Measurements from ENCODE around the gene PHACTR1.

Gene PHACTR1

GRCh38 chr6:13186861-13187260, 470.3 kb downstream of the PHACTR1 start:
- DNase-seq (ENCODE audit: low read depth in 1 of 2, low spot score in 1 of 2), result no peak

- no peak for DNase-seq (ENCODE audit: low read depth in 1 of 2, low spot score in 1 of 2)
Measured at GRCh38 chr6:13187692-13188091, 471.1 kb downstream of the PHACTR1 start.

DNA sequence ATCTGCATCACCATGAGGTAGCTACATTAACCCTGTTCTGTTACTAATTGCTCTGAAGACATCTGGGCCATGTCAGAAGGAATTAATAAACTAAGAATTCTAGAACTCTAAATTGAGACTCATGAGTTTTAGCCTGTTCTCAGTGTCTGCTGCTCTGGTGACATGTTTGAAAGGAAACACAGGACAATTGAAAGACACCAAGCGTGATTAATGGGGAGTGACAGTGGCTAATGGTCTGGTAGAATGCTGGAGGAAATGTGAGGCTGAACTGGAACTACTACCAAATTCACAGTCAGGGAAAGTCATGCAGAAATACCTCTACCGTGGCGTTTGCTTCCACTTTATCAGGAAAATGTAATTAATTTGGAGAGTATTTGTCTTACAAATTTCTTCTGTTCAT, 471.7 kb downstream of the PHACTR1 start:
- DNase-seq (ENCODE audit: low read depth in 1 of 2, low spot score in 1 of 2), result no peak

GRCh38 chr6:13189710-13190109, 473.1 kb downstream of the PHACTR1 start:
- DNase-seq (ENCODE audit: low read depth in 1 of 2, low spot score in 1 of 2), result no peak

DNA sequence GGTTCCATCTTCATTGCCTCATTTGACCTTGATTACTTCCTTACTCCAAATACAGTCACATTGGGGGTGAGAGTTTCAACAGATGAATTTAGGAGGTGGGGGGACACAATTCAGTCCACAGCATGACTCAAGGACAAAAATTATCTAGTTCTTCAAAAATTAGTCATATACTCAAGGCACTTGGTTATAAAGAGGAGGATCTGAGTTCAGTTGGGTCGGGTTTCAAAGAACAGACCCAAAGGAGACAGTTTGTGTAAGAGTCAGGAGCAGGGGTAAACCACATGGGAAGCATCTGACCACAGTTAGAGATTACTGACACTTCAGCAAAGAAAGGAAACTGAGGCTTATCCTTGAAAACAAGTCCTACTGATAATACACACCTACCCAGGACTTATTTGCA, 473.8 kb downstream of the PHACTR1 start:
- DNase-seq (ENCODE audit: low read depth in 1 of 2, low spot score in 1 of 2), result no peak

- no peak for DNase-seq (ENCODE audit: low read depth in 1 of 2, low spot score in 1 of 2)
Measured at GRCh38 chr6:13191461-13191860, 474.9 kb downstream of the PHACTR1 start.

DNA sequence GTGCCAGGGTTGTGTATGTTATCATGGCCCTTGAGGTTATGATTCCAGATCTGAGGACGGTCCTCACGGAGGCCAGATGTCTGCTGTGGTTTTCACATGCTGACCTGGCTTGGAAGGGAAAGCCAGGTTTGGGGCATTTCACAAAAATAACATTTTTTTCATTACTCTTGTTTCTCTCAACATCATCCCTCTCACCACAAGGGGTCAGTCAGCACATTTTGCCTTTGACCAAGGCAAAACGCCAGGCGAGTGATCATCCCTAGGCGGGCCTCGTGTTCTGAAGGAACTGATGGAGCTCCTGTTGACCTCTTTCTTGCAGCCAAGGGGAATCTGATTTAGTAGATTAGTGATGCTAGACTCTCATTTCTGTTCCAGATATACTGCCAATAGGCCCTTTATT, 478.3 kb downstream of the PHACTR1 start:
- no peak for DNase-seq (ENCODE audit: low read depth in 1 of 2, low spot score in 1 of 2)

GRCh38 chr6:13195803-13196202, 479.2 kb downstream of the PHACTR1 start:
- no peak for DNase-seq (ENCODE audit: low read depth in 1 of 2, low spot score in 1 of 2)

DNA sequence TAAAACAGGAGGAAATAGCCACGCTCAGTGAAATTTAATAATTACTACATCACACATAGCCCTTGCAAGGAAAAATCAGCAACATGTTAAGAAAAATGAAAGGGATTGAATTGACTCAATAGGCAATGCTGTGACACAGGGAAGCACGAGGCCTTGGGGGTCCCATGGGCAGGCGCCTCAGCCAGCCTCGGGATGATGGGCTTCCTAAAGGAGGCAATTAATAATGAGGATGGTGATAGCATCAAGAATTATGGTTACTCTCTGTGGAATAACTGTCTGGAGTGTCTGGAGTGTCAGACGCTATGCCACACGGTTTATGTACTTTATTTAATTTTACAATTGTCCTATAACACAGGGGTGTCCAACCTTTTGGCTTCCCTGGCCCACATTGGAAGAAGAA, 481.6 kb downstream of the PHACTR1 start:
- DNase-seq (ENCODE audit: low read depth in 1 of 2, low spot score in 1 of 2), result no peak

- DNase-seq (ENCODE audit: low read depth in 1 of 2, low spot score in 1 of 2), result no peak
Measured at GRCh38 chr6:13201336-13201735, 484.8 kb downstream of the PHACTR1 start.

DNA sequence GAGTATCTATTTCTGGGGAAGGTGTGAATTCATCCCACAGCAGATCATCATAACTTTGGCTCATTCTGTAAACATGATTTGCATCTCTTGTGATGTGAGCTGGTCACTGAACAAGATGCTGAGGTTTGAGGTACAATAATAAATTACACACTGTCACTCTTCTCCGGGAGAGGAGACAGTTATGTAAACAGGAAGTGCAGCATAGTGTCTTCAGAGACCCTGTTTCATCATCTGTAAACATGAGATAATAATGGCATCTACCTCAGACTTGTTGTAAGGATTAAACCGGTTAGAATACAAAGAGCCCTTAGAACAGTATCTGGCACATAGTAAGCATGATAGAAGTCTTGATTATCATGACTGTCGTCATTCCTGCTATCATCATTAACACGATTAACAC, 486.6 kb downstream of the PHACTR1 start:
- no peak for DNase-seq (ENCODE audit: low read depth in 1 of 2, low spot score in 1 of 2)

DNA sequence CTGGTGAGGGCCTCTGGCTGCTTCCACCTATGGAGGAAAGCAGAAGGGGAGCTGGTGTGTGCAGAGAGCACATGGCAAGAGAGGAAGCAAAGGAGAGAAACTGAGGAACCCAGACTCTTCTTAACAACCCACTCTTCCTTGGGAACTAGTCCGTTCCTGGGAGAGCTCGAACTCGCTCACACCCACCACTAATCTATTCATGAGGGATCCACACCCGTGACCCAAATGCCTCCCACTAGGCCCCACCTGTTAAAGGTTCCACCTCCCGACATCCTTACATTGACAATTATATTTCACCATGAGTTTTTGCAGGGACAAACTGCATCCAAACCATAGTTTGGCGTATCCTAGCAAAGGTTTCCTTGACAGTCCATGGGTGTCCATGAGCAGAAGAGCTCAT, 488.5 kb downstream of the PHACTR1 start:
- DNase-seq (ENCODE audit: low read depth in 1 of 2, low spot score in 1 of 2), result no peak

GRCh38 chr6:13212096-13212495, 495.5 kb downstream of the PHACTR1 start:
- no peak for DNase-seq (ENCODE audit: low read depth in 1 of 2, low spot score in 1 of 2)

DNA sequence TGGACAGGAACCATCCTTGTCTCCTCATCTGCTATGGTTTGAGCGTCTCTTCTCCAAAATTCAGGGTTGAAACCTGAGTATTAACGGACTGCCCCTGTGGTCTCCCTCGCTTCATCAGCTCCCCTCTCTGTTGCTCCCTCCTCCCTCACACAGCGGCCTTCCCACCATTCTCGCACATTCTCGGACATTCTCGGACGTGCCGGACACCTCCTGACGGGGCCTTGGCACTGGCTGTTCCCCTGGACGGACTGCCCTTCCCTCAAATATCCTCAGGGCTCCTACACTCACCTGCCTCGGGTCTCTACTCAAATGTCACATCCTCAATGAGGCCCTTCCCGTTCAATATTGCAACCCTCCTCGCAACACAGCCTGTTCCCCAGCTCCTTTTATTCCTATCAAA, 496.0 kb downstream of the PHACTR1 start:
- no peak for DNase-seq (ENCODE audit: low read depth in 1 of 2, low spot score in 1 of 2)

DNA sequence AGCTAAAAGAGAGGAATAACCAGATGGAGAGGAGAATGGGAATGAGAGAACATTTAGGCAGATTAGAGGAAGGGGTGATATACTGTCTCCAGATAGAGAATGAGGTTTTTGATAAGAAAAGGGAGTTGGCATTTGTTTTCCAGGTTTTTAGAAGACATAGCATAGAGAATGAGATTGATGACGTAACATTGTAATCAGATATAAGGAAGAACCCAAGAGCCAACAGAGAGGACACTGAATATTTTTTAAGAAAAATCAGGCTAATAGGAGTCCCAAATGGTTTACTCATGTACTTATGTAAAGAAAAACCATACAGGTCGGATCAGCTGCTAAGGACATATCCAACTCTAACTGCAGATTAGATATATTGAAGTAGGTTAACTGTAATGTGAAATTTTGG, 498.8 kb downstream of the PHACTR1 start:
- no peak for DNase-seq (ENCODE audit: low read depth in 1 of 2, low spot score in 1 of 2)

- no peak for DNase-seq (ENCODE audit: low read depth in 1 of 2, low spot score in 1 of 2)
Measured at GRCh38 chr6:13216236-13217014, 499.9 kb downstream of the PHACTR1 start.

GRCh38 chr6:13217206-13217905, 500.8 kb downstream of the PHACTR1 start:
- DNase-seq (ENCODE audit: low read depth in 1 of 2, low spot score in 1 of 2), result no peak

GRCh38 chr6:13220266-13220665, 503.7 kb downstream of the PHACTR1 start:
- no peak for DNase-seq (ENCODE audit: low read depth in 1 of 2, low spot score in 1 of 2)

- DNase-seq (ENCODE audit: low read depth in 1 of 2, low spot score in 1 of 2), result no peak
Measured at GRCh38 chr6:13222048-13222447, 505.5 kb downstream of the PHACTR1 start.

DNA sequence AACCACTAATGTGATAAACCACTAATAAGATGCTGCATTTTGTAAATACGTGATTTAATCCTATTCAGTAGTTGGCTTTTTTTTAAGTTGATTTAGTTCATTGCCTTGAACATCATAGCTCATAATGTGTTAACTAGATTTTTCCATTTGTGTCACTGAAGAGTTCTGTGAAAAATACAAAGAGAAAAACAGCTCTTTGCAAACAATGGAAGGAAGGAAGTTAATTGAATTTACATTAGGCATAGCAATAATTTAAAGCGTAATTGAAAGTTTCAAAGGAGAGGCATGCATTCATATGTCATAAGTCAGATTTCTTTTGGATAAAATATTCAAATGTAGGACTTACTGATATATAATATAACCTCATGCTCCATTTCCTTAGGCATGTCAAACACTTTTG, 509.5 kb downstream of the PHACTR1 start:
- no peak for DNase-seq (ENCODE audit: low read depth in 1 of 2, low spot score in 1 of 2)

GRCh38 chr6:13228264-13229204, 512.0 kb downstream of the PHACTR1 start:
- no peak for DNase-seq (ENCODE audit: low read depth in 1 of 2, low spot score in 1 of 2)

Measured in activated T-helper 1 cell treated with anti-CD3 and anti-CD28 coated beads, Interleukin-2, amount 50 U/mL, for 16 hours (primary cell).